Left ventricle myocardium inferior (tissue), 1 donor: ENCODE data around the gene GHRHR. TPM values are rescaled to one million over a fixed set of nuclear protein-coding genes. Genes with fewer than 3 reads are reported as not detected.

Experiments used
- DNase-seq: peaks from one replicate; pipeline ENCODE4 v3.0.0-alpha.2; 2020
- H3K27ac ChIP-seq: fragments of 200-600 bp; replicated peaks from 2 replicates; pipeline ENCODE4 v1.8.0; 2021
- H3K27me3 ChIP-seq: fragments of 200-600 bp; 2 replicates; pipeline ENCODE4 v1.8.0; 2021; ENCODE audit warnings: low read depth
- H3K36me3 ChIP-seq: fragments of 200-600 bp; 2 replicates; pipeline ENCODE4 v1.8.0; 2021
- H3K4me1 ChIP-seq: fragments of 200-600 bp; 2 replicates; pipeline ENCODE4 v1.8.0; 2021
- H3K4me3 ChIP-seq: fragments of 200-600 bp; 2 replicates; pipeline ENCODE4 v1.8.0; 2021; ENCODE audit warnings: mild to moderate bottlenecking, moderate library complexity
- H3K9me3 ChIP-seq: fragments of 200-600 bp; replicated peaks from 2 replicates; pipeline ENCODE4 v1.8.0; 2021
- CTCF ChIP-seq: fragments of 200-600 bp; IDR thresholded peaks from 2 replicates; pipeline ENCODE4 v1.8.0; 2021; ENCODE audit warnings: antibody characterized with exemption, mild to moderate bottlenecking, borderline replicate concordance
- intact Hi-C: fragments of 100-400 bp; cut with micrococcal nuclease; formaldehyde crosslinking; loops from one replicate; pipeline ENCODE4 v1.11.0; 2022
- total RNA-seq: library from RNA; stranded (reverse); fragmentation: NEBNext Ultra II Directional; extraction: Animal tissue kit (Norgen Biotek cat#: 25700); gene quantifications from one replicate; pipeline ENCODE4 v1.2.1, GENCODE V29; 2021
- donor health status: DM: no; HTN: yes; CAD: no; lungs with severe emphysema.

GHRHR gene
- total RNA-seq, 1 donor from 2014 or later: not detected

GRCh38 chr7:30968747-30969603, 5.2 kb downstream of the GHRHR start:
- Histone ChIP-seq H3K27me3 (peaks cover 41% of the 10 kb centered on the region), H3K9me3 (no peaks in the 10 kb centered on the region), H3K4me3 (no peak overlapping the region), H3K4me1 (peaks cover 12% of the 10 kb centered on the region), H3K36me3 (no peaks in the 10 kb centered on the region), H3K27ac (no peak overlapping the region)
- TF ChIP-seq CTCF: no peak
- no peak for DNase-seq
- intact Hi-C loops: no loop called here

- no peaks in the 10 kb centered on the region for H3K9me3 ChIP-seq
- TF ChIP-seq CTCF: no peak
- no peaks in the 10 kb centered on the region for H3K36me3 ChIP-seq
- H3K4me3 ChIP-seq: no peak overlapping the region
- no peak overlapping the region for H3K27ac ChIP-seq
- peaks cover 13% of the 10 kb centered on the region for H3K4me1 ChIP-seq
- intact Hi-C loops: no loop called here
- DNase-seq: no peak
- H3K27me3 ChIP-seq: peaks cover 36% of the 10 kb centered on the region
Measured at GRCh38 chr7:30969604-30969970, 5.8 kb downstream of the GHRHR start.

- TF ChIP-seq CTCF: no peak
- Histone ChIP-seq H3K9me3 (no peaks in the 10 kb centered on the region), H3K27ac (no peak overlapping the region), H3K27me3 (peaks cover 32% of the 10 kb centered on the region), H3K4me3 (no peak overlapping the region), H3K4me1 (peaks cover 18% of the 10 kb centered on the region), H3K36me3 (no peaks in the 10 kb centered on the region)
- DNase-seq: no peak
- intact Hi-C loops: no loop called here
Measured at GRCh38 chr7:30970074-30970473, 6.3 kb downstream of the GHRHR start.

GRCh38 chr7:30970594-30971094, 6.9 kb downstream of the GHRHR start:
- intact Hi-C loops: no loop called here
- DNase-seq: no peak

GRCh38 chr7:30971440-30971839, 7.7 kb downstream of the GHRHR start:
- H3K9me3 ChIP-seq: no peaks in the 10 kb centered on the region
- H3K27me3 ChIP-seq: peaks cover 22% of the 10 kb centered on the region
- no peak for TF ChIP-seq CTCF
- intact Hi-C loops: no loop called here
- H3K4me3 ChIP-seq: no peak overlapping the region
- H3K27ac ChIP-seq: no peak overlapping the region
- no peak for DNase-seq
- peaks cover 19% of the 10 kb centered on the region for H3K4me1 ChIP-seq
- H3K36me3 ChIP-seq: no peaks in the 10 kb centered on the region

More at GRCh38 chr7:30970594-30971094, 6.9 kb downstream of the GHRHR start:
- H3K36me3 ChIP-seq: no peaks in the 10 kb centered on the region
- no peaks in the 10 kb centered on the region for H3K9me3 ChIP-seq
- H3K27me3 ChIP-seq: peaks cover 26% of the 10 kb centered on the region
- no peak overlapping the region for H3K4me3 ChIP-seq
- H3K4me1 ChIP-seq: peaks cover 19% of the 10 kb centered on the region
- no peak overlapping the region for H3K27ac ChIP-seq
- TF ChIP-seq CTCF: no peak
